ENCODE measurements around the gene ARHGAP42.
"Not testable (repeated sequence)": the region's sequence is repeated elsewhere in the genome, so short reads cannot be mapped to it uniquely, and the experiment has no call there.

ARHGAP42 gene

GRCh38 chr11:100965346-100965745 is 278.3 kb downstream of the ARHGAP42 start:
- no peak for DNase-seq (ENCODE audit: low spot score)

GRCh38 chr11:100966366-100966765 is 279.3 kb downstream of the ARHGAP42 start:
- DNase-seq (ENCODE audit: low spot score) = no peak

GRCh38 chr11:100969008-100969407 is 281.9 kb downstream of the ARHGAP42 start:
- DNase-seq (ENCODE audit: low spot score) = no peak

GRCh38 chr11:100970283-100971164 is 283.4 kb downstream of the ARHGAP42 start:
- DNase-seq (ENCODE audit: low spot score) = no peak

- no peak for DNase-seq (ENCODE audit: low spot score)
Measured at GRCh38 chr11:100972046-100972445, 285.0 kb downstream of the ARHGAP42 start.

GRCh38 chr11:100978442-100978841 is 291.4 kb downstream of the ARHGAP42 start:
- no peak for DNase-seq (ENCODE audit: low spot score)

- no peak for DNase-seq (ENCODE audit: low spot score)
Measured at GRCh38 chr11:100978939-100979338, 291.9 kb downstream of the ARHGAP42 start.

- no peak for DNase-seq (ENCODE audit: low spot score)
Measured at GRCh38 chr11:100980156-100980555, 293.1 kb downstream of the ARHGAP42 start.

- DNase-seq (ENCODE audit: low spot score) = no peak
Measured at GRCh38 chr11:100981196-100981824, 294.2 kb downstream of the ARHGAP42 start.

- no peak for DNase-seq (ENCODE audit: low spot score)
Measured at GRCh38 chr11:100984668-100985067, 297.6 kb downstream of the ARHGAP42 start.

- no peak for DNase-seq (ENCODE audit: low spot score)
Measured at GRCh38 chr11:100990931-100991330, 303.8 kb downstream of the ARHGAP42 start.

- no peak for DNase-seq (ENCODE audit: low spot score)
Measured at GRCh38 chr11:100991541-100991940, 304.5 kb downstream of the ARHGAP42 start.

GRCh38 chr11:100994966-100995365 is 307.9 kb downstream of the ARHGAP42 start:
- DNase-seq (ENCODE audit: low spot score) = no peak

- DNase-seq (ENCODE audit: low spot score) = no peak
Measured at GRCh38 chr11:100999756-101000155, 312.7 kb downstream of the ARHGAP42 start.

GRCh38 chr11:101003468-101003867 is 316.4 kb downstream of the ARHGAP42 start:
- DNase-seq (ENCODE audit: low spot score) = no peak

- no peak for DNase-seq (ENCODE audit: low spot score)
Measured at GRCh38 chr11:101008961-101009689, 322.0 kb downstream of the ARHGAP42 start.

GRCh38 chr11:101009690-101010055 is 322.6 kb downstream of the ARHGAP42 start:
- DNase-seq (ENCODE audit: low spot score) = no peak

- no peak for DNase-seq (ENCODE audit: low spot score)
Measured at GRCh38 chr11:101010899-101011298, 323.8 kb downstream of the ARHGAP42 start.

GRCh38 chr11:101011881-101012280 is 324.8 kb downstream of the ARHGAP42 start:
- DNase-seq (ENCODE audit: low spot score) = no peak

GRCh38 chr11:101013702-101014101 is 326.6 kb downstream of the ARHGAP42 start:
- DNase-seq (ENCODE audit: low spot score) = not testable (repeated sequence)

GRCh38 chr11:101014600-101015285 is 327.7 kb downstream of the ARHGAP42 start:
- DNase-seq (ENCODE audit: low spot score) = no peak

GRCh38 chr11:101019870-101020269 is 332.8 kb downstream of the ARHGAP42 start:
- DNase-seq (ENCODE audit: low spot score) = no peak
